Testis (tissue), 3 donors: Measurements from ENCODE around the gene GABRB3. TPM values are rescaled to one million over a fixed set of nuclear protein-coding genes. Genes with fewer than 3 reads are reported as not detected.

Experiments used
- DNase-seq: peaks from one replicate; pipeline ENCODE4 v3.0.0-alpha.2; 2019
- H3K27ac ChIP-seq, 2 donors: fragments of 200-600 bp; sonication (generic); one replicate each; pipeline ENCODE4 v1.5.1; 2019
- H3K27me3 ChIP-seq: fragments of 200-600 bp; sonication (generic); one replicate; pipeline ENCODE4 v1.5.1; 2019
- H3K36me3 ChIP-seq: fragments of 200-600 bp; sonication (generic); one replicate; pipeline ENCODE4 v1.5.1; 2017; ENCODE audit warnings: low read depth; ENCODE audit errors: missing control alignments
- H3K4me1 ChIP-seq: fragments of 200-600 bp; sonication (generic); one replicate; pipeline ENCODE4 v1.5.1; 2019
- H3K4me3 ChIP-seq, 2 donors: fragments of 200-600 bp; sonication (generic); one replicate each; pipeline ENCODE4 v1.5.1; 2017 to 2019
- H3K9me3 ChIP-seq: fragments of 200-600 bp; sonication (generic); one replicate; pipeline ENCODE4 v1.5.1; 2017
- CTCF ChIP-seq, 3 experiments: fragments of 450-650 bp in 2 of 3; fragments of 200-600 bp in 1 of 3; sonication (generic) in 1 of 3; IDR thresholded peaks; one replicate each; pipeline ENCODE4 v1.5.1; 2016 to 2019; ENCODE audit warnings: antibody characterized with exemption in 3 of 3, mild to moderate bottlenecking in 2 of 3, moderate library complexity in 1 of 3
- POLR2A ChIP-seq: fragments of 450-650 bp; IDR thresholded peaks from one replicate; pipeline ENCODE4 v1.6.1; 2017; ENCODE audit warnings: antibody characterized with exemption, mild to moderate bottlenecking, moderate library complexity
- WGBS, 2 donors: methylation state at CpG; one replicate each; pipeline ENCODE4 v1.1.5; 2018; 5-methylcytosine and 5-hydroxymethylcytosine counted together
- intact Hi-C: fragments of 100-400 bp; cut with DNase I; formaldehyde crosslinking; loops from one replicate; pipeline ENCODE4 v1.15.1; 2023; ENCODE audit warnings: low total_unique reads
- polyA plus RNA-seq: library from polyadenylated mRNA; stranded (reverse); fragments of 350-450 nt; fragmentation: Illumina TruSeq; extraction: RNeasy Lipid Tissue Mini Kit (QIAGEN cat#74804); gene quantifications from one replicate; pipeline ENCODE4 v1.2.3, GENCODE V29; 2014; ENCODE audit warnings: low read depth, low replicate concordance; ENCODE audit not compliant: insufficient read depth
- total RNA-seq, 2 donors: library from RNA; depleted of rRNA; stranded (reverse); fragments of >200 nt; gene quantifications; one replicate each; pipeline ENCODE4 v1.2.3, GENCODE V29; 2016

The GABRB3 gene
- total and polyA plus RNA-seq, 3 donors from 2014 or later: 11.8 to 19.6 (median 16.2) TPM

- no peaks in the 10 kb centered on the region for H3K27me3 ChIP-seq
- H3K9me3 ChIP-seq: no peaks in the 10 kb centered on the region
- no peaks in the 10 kb centered on the region for H3K4me1 ChIP-seq
- H3K27ac ChIP-seq: no peak overlapping the region
- 48 to 52% methylated on average over 5 of the region's 5 CpGs for WGBS, 2 donors
- DNase-seq: no peak
- no peaks in the 10 kb centered on the region for H3K36me3 ChIP-seq
- H3K4me3 ChIP-seq: no peak overlapping the region
- intact Hi-C loops: no loop called here
- TF ChIP-seq CTCF (IDR thresholded peaks at IDR 0.05): no peak
- no peak for TF ChIP-seq POLR2A
Measured at GRCh38 chr15:26805470-26805869, 32.6 kb upstream of the GABRB3 start.

GRCh38 chr15:26804063-26804804 lies 31.4 kb upstream of the GABRB3 start:
- no peak for DNase-seq
- Histone ChIP-seq H3K27me3 (no peaks in the 10 kb centered on the region), H3K4me3 (no peak overlapping the region), H3K9me3 (no peaks in the 10 kb centered on the region), H3K36me3 (no peaks in the 10 kb centered on the region), H3K27ac (no peak overlapping the region), H3K4me1 (no peaks in the 10 kb centered on the region)
- intact Hi-C loops: no loop called here
- TF ChIP-seq CTCF (IDR thresholded peaks at IDR 0.05) (no peak), POLR2A (no peak)
- 59 to 63% methylated on average over 11 of the region's 11 CpGs for WGBS, 2 donors

GRCh38 chr15:26790118-26790517 lies 17.3 kb upstream of the GABRB3 start:
- Histone ChIP-seq H3K9me3 (no peaks in the 10 kb centered on the region), H3K4me3 (peak overlapping the region in 1 of 2 donors; percentile 22), H3K27ac (no peak overlapping the region), H3K27me3 (no peaks in the 10 kb centered on the region), H3K4me1 (no peaks in the 10 kb centered on the region), H3K36me3 (no peaks in the 10 kb centered on the region)
- intact Hi-C loops: no loop called here
- TF ChIP-seq CTCF (IDR thresholded peaks at IDR 0.05) (no peak), POLR2A (no peak)
- 70 to 74% methylated on average over 8 of the region's 8 CpGs for WGBS, 2 donors
- DNase-seq: peak; percentile 77

GRCh38 chr15:26781816-26782215 lies 8.9 kb upstream of the GABRB3 start:
- intact Hi-C loops: no loop called here
- WGBS, 2 donors: 77 to 78% methylated on average over 12 to 24 of the region's 24 CpGs
- H3K27ac ChIP-seq: no peak overlapping the region
- H3K4me1 ChIP-seq: no peaks in the 10 kb centered on the region
- no peak for DNase-seq
- TF ChIP-seq POLR2A (no peak), CTCF (IDR thresholded peaks at IDR 0.05) (no peak)
- no peaks in the 10 kb centered on the region for H3K9me3 ChIP-seq
- H3K27me3 ChIP-seq: no peaks in the 10 kb centered on the region
- H3K4me3 ChIP-seq: no peak overlapping the region
- H3K36me3 ChIP-seq: no peaks in the 10 kb centered on the region

GRCh38 chr15:26773917-26774316 lies 1.1 kb upstream of the GABRB3 start:
- H3K27me3 ChIP-seq: no peaks in the 10 kb centered on the region
- H3K4me1 ChIP-seq: no peaks in the 10 kb centered on the region
- no peak for DNase-seq
- H3K36me3 ChIP-seq: no peaks in the 10 kb centered on the region
- intact Hi-C loops: no loop called here
- no peak for TF ChIP-seq CTCF (IDR thresholded peaks at IDR 0.05)
- no peak for TF ChIP-seq POLR2A
- WGBS, 2 donors: 5 to 12% methylated on average over 7 to 8 of the region's 8 CpGs
- H3K9me3 ChIP-seq: no peaks in the 10 kb centered on the region
- H3K4me3 ChIP-seq: peak overlapping the region; percentile 50
- no peak overlapping the region for H3K27ac ChIP-seq
